K562 (cell line): ENCODE measurements around the gene DDX50. TPM values are rescaled to one million over a fixed set of nuclear protein-coding genes. Genes with fewer than 3 reads are reported as not detected.

Experiments used
- AFF1 ChIP-seq, 2 experiments: fragments of 450-650 bp; IDR thresholded peaks; 2 replicates each; pipeline ENCODE4 v1.6.1; 2018; ENCODE audit warnings: mild to moderate bottlenecking in 2 of 2, low read depth in 1 of 2; ENCODE audit not compliant: partially characterized antibody in 2 of 2
- ASH1L ChIP-seq: fragments of 450-650 bp; IDR thresholded peaks from 2 replicates; pipeline ENCODE4 v1.6.1; 2018; ENCODE audit warnings: borderline replicate concordance, mild to moderate bottlenecking, low read depth; ENCODE audit not compliant: partially characterized antibody
- CBX8 ChIP-seq: fragments of 200-600 bp; sonication (generic); IDR thresholded peaks from 2 replicates; pipeline ENCODE4 v1.6.1; 2012; ENCODE audit warnings: borderline replicate concordance, mixed run types, low read depth, mild to moderate bottlenecking, moderate library complexity, mixed read lengths, low read length, control low read depth, inconsistent platforms; ENCODE audit not compliant: poor library complexity, severe bottlenecking; ENCODE audit errors: extremely low read depth
- CCNT2 ChIP-seq: IDR thresholded peaks from 2 replicates; pipeline ENCODE4 v1.6.1; 2011; ENCODE audit warnings: borderline replicate concordance, low read depth, mild to moderate bottlenecking, moderate library complexity, mixed read lengths, low read length; ENCODE audit not compliant: insufficient read length; ENCODE audit errors: extremely low read depth
- CTCFL ChIP-seq: IDR thresholded peaks from 2 replicates; pipeline ENCODE4 v1.6.1; 2011; ENCODE audit warnings: borderline replicate concordance, low read depth, mild to moderate bottlenecking, moderate library complexity, low read length; ENCODE audit not compliant: insufficient read depth, poor library complexity, severe bottlenecking
- KAT8 ChIP-seq: fragments of 450-650 bp; IDR thresholded peaks from 2 replicates; pipeline ENCODE4 v1.6.1; 2016; ENCODE audit warnings: low read depth, mild to moderate bottlenecking
- REST ChIP-seq, 2 experiments: fragments of 450-650 bp; formaldehyde crosslinking in 1 of 2; IDR thresholded peaks; 2 replicates each; pipeline versions ENCODE4 v1.4.0 to v1.6.1; 2014 to 2020; ENCODE audit warnings: mild to moderate bottlenecking in 2 of 2, borderline replicate concordance in 1 of 2, low read depth in 1 of 2
- U2AF2 ChIP-seq: fragments of 200-400 bp; formaldehyde crosslinking; optimal IDR thresholded peaks from 2 replicates; pipeline ENCODE3; 2017; ENCODE audit warnings: low read depth, mild to moderate bottlenecking, low read length
- ZNF175 ChIP-seq: fragments of 200-800 bp; sonication (Bioruptor generic); IDR thresholded peaks from 2 replicates; pipeline ENCODE4 v1.6.1; 2016; ENCODE audit warnings: low read depth, mild to moderate bottlenecking, missing genetic modification characterization, missing compliant biosample characterization
- polyA plus RNA-seq, 8 experiments: library from polyadenylated mRNA; depleted of rRNA in 4 of 8; stranded (reverse) in 5 of 8; unstranded in 3 of 8; fragments of >200 nt; fragmentation: Nextera tagmentation in 2 of 8; fragmentation: Illumina TruSeq in 1 of 8; extraction: Ambion mirVana in 2 of 8; extraction: Trizol in 1 of 8; gene quantifications; 2 replicates each; pipeline versions ENCODE4 v1.2.1 to v1.2.3, GENCODE V29; 2011 to 2014; ENCODE audit warnings: inconsistent platforms in 1 of 8, missing spikeins in 1 of 8
- total RNA-seq, 7 experiments: library from RNA; depleted of rRNA in 6 of 7; stranded (reverse); fragments of >200 nt in 6 of 7; fragmentation: Illumina TruSeq in 2 of 7; extraction: Trizol in 2 of 7; gene quantifications; 2 replicates each; pipeline versions ENCODE4 v1.2.1 to v1.2.3, GENCODE V29; 2011 to 2021; ENCODE audit warnings: low replicate concordance in 1 of 7

Gene DDX50
- total and polyA plus RNA-seq, 9 of the 15 experiments (the other 6 are each of a cell fraction or from before 2014, with no cell fraction given) = 36.7 to 86.8 (median 57.4) TPM

- TF ChIP-seq REST (IDR thresholded peaks at IDR 0.05; ENCODE audit: borderline replicate concordance) (no peak), REST (CRISPR knock-in tag; IDR thresholded peaks at IDR 0.05; ENCODE audit: low read depth) (no peak), ZNF175 (CRISPR knock-in tag) (no peak), U2AF2 (no peak), CTCFL (no peak), CBX8 (no peak), KAT8 (no peak), ASH1L (no peak), AFF1 (IDR thresholded peaks at IDR 0.05; ENCODE audit: low read depth in 1 of 2, partially characterized antibody in 2 of 2) (no peak), CCNT2 (no peak)
Measured at GRCh38 chr10:68899186-68899745, 1.8 kb upstream of the DDX50 start (continued).
